Transverse colon (tissue), 4 donors: Measurements from ENCODE around the gene CDH11. TPM values are rescaled to one million over a fixed set of nuclear protein-coding genes. Genes with fewer than 3 reads are reported as not detected.

ENCODE experiments used
- DNase-seq: peaks from one replicate; pipeline ENCODE4 v3.0.0-alpha.2; 2019
- H3K27ac ChIP-seq, 4 donors: fragments of 200-600 bp; sonication (generic); 2 replicates each; pipeline ENCODE4 v1.5.1; 2016 to 2018; ENCODE audit warnings: inconsistent platforms in 4 of 4
- H3K27me3 ChIP-seq: fragments of 200-600 bp; sonication (generic); 2 replicates; pipeline ENCODE4 v1.5.1; 2017; ENCODE audit warnings: inconsistent platforms
- H3K36me3 ChIP-seq, 4 donors: fragments of 200-600 bp; sonication (generic); 2 replicates each; pipeline ENCODE4 v1.5.1; 2017 to 2019; ENCODE audit warnings: inconsistent platforms in 4 of 4
- H3K4me1 ChIP-seq, 4 donors: fragments of 200-600 bp; sonication (generic); 2 replicates each; pipeline ENCODE4 v1.5.1; 2017 to 2020; ENCODE audit warnings: inconsistent platforms in 4 of 4
- H3K4me3 ChIP-seq, 4 donors: fragments of 200-600 bp; sonication (generic); 1 replicate in 1 of 4; 2 replicates in 3 of 4; pipeline versions ENCODE4 v1.5.1 to v1.6.1; 2017 to 2019; ENCODE audit warnings: inconsistent platforms in 4 of 4
- H3K9me3 ChIP-seq, 2 donors: fragments of 200-600 bp; sonication (generic); 2 replicates each; pipeline ENCODE4 v1.5.1; 2017 to 2019; ENCODE audit warnings: inconsistent platforms in 2 of 2
- CTCF ChIP-seq, 5 experiments: fragments of 200-600 bp in 3 of 5; fragments of 450-650 bp in 2 of 5; sonication (generic) in 3 of 5; IDR thresholded peaks; 1 replicate in 2 of 5; 2 replicates in 3 of 5; pipeline ENCODE4 v1.5.1; 2016 to 2017; ENCODE audit warnings: antibody characterized with exemption in 5 of 5, inconsistent platforms in 3 of 5, mild to moderate bottlenecking in 2 of 5, moderate library complexity in 1 of 5
- EP300 ChIP-seq: sonication (generic); formaldehyde crosslinking; IDR thresholded peaks from one replicate; pipeline ENCODE4 v1.6.1; 2017; ENCODE audit warnings: antibody characterized with exemption, low read depth
- POLR2A ChIP-seq: fragments of 450-650 bp; IDR thresholded peaks from one replicate; pipeline ENCODE4 v1.6.1; 2016; ENCODE audit warnings: antibody characterized with exemption, mild to moderate bottlenecking, moderate library complexity
- POLR2AphosphoS5 ChIP-seq, 3 donors: sonication (generic); formaldehyde crosslinking; IDR thresholded peaks; one replicate each; pipeline ENCODE4 v1.6.1; 2016; ENCODE audit warnings: antibody characterized with exemption in 3 of 3
- WGBS, 2 donors: methylation state at CpG; one replicate each; pipeline ENCODE4 v1.1.5; 2018; ENCODE audit warnings: low coverage in 1 of 2; 5-methylcytosine and 5-hydroxymethylcytosine counted together
- in situ Hi-C, 4 donors: fragments of 200-750 bp; cut with MboI; loops; one replicate each; pipeline versions ENCODE4 v1.15.0 to v1.15.1; 2017; ENCODE audit warnings: low sequenced_read_pairs in 3 of 4, low pct_ligation_motif_present in 1 of 4, low pct_unique_long_range_greater_than_20kb in 1 of 4
- intact Hi-C: fragments of 100-400 bp; cut with DNase I; formaldehyde crosslinking; loops from one replicate; pipeline ENCODE4 v1.15.1; 2023; ENCODE audit warnings: low total_unique reads
- total RNA-seq, 4 donors: library from RNA; depleted of rRNA; stranded (reverse); fragments of >200 nt; gene quantifications; one replicate each; pipeline ENCODE4 v1.1.0, GENCODE V29; 2016

The CDH11 gene
- total RNA-seq, 4 donors from 2014 or later, result 8.2 to 141 (median 9.2) TPM

- DNase-seq, result no peak
- Histone ChIP-seq H3K9me3 (no peaks in the 10 kb centered on the region), H3K4me3 (no peak overlapping the region), H3K4me1 (no peaks in the 10 kb centered on the region), H3K27me3 (no peaks in the 10 kb centered on the region), H3K27ac (no peak overlapping the region), H3K36me3 (no peaks in the 10 kb centered on the region)
- no peak for TF ChIP-seq POLR2A
- no peak for TF ChIP-seq POLR2AphosphoS5 (IDR thresholded peaks at IDR 0.05)
- intact Hi-C loops (no loop called here), in situ Hi-C loops (no loop called here)
- WGBS, 2 donors, result 88 to 95% methylated on average over 2 of the region's 2 CpGs
Observed at GRCh38 chr16:65079549-65079948, 42.3 kb downstream of the CDH11 start.

DNA sequence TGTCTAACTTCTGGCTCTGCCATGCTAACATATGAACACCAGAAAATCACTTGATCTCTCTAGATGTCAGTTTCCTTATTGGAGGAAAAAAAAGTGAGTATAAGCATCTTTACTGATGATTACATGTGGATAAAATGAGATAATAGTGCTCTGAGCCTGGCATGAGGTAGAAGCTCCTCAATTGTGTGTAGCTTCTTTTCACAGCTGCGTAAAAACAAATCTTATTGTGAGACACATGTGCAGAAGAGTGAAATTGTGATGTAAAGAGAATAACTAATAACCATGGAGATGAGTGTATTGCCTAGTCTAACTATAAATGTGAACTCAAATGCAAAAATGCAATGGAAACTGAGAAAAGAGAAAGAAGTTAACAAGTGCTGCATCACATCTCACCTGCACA, 44.7 kb downstream of the CDH11 start:
- TF ChIP-seq POLR2A, result no peak
- TF ChIP-seq POLR2AphosphoS5 (IDR thresholded peaks at IDR 0.05), result no peak
- TF ChIP-seq EP300, result no peak
- no peak for TF ChIP-seq CTCF (IDR thresholded peaks at IDR 0.05)
- in situ Hi-C loops (no loop called here), intact Hi-C loops (no loop called here)
- Histone ChIP-seq H3K9me3 (no peaks in the 10 kb centered on the region), H3K36me3 (no peaks in the 10 kb centered on the region), H3K27me3 (no peaks in the 10 kb centered on the region), H3K4me1 (peaks cover 0 to 2% (median 0%) of the 10 kb centered on the region in 4 donors), H3K4me3 (no peak overlapping the region), H3K27ac (no peak overlapping the region)
- DNase-seq, result no peak
- WGBS, 2 donors, result 89 to 91% methylated on average over 1 of the region's 1 CpG

DNA sequence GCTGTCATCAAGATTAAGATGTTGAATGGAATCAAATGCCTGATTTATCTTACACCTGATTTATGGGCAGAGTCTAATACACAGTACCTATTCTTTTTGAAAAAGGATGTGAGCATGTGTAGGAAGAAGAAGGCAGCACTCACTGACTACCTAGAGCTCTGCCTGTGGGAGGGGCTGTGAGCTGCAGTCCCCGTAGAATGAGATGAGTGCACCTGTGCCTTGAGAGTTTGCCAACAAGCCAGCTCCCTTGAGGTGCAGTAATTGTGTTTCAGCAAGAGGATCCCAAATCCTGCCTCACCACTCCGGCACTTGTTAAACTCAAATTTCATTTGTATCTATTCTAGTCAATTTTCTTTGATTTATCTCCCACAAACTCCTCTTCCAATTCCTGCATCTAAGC, 46.0 kb downstream of the CDH11 start:
- Histone ChIP-seq H3K4me1 (peaks cover 0 to 13% (median 0%) of the 10 kb centered on the region in 4 donors), H3K36me3 (no peaks in the 10 kb centered on the region), H3K27ac (no peak overlapping the region), H3K9me3 (no peaks in the 10 kb centered on the region), H3K4me3 (no peak overlapping the region), H3K27me3 (no peaks in the 10 kb centered on the region)
- TF ChIP-seq POLR2AphosphoS5 (IDR thresholded peaks at IDR 0.05) (no peak), EP300 (no peak), CTCF (IDR thresholded peaks at IDR 0.05) (no peak), POLR2A (no peak)
- in situ Hi-C loops, result no loop called here
- WGBS, 2 donors, result 84 to 100% methylated on average over 1 to 2 of the region's 2 CpGs
- intact Hi-C loops, result no loop called here
- no peak for DNase-seq

DNA sequence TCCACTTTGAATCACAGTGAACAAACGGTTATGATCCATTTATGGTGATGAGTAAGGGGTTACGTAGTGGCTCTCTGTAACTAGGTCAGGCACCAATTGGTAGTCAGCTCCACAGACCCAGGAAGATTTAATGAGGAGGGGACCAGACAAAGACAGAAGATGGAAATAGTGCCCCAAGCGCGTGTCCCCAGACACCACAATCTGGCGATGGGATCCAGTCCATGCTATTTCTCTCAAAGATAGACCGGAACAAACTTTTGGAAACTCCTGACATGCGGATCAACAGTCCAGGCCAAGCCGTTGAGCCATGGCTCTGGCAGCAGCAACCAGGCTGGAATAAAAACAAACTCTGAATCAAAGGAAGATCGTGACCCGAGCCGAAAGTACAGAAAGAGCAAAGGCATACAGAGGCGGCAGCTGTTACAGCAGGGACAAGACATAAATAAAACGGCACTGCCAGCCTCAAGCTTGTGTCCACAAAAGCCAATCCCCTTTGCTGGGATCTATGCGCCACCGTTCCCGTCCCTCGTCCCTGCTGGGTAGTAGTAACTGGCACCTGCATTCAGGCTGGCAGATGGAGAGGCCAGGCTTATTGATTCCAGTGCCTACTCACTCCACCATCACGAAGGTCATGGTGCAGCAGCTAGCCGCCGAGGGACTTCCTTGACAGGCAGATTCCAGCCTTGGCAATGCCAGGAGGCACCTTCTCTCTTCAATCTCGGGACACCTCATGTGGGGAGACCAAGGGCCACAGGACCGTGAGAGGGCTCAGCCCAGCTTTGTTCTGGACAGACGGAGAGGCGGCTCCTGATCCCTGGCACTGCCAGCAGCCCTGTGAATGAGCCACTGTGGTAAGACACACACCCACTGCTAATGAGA, 50.2 kb downstream of the CDH11 start:
- TF ChIP-seq EP300 (no peak), POLR2AphosphoS5 (IDR thresholded peaks at IDR 0.05) (peak in 1 of 3 donors; percentile 43)
- 75 to 100% methylated on average over 4 to 24 of the region's 24 CpGs for WGBS, 2 donors
- H3K27ac ChIP-seq, result peak overlapping the region; percentile 69 to 81 (median 74)
- peaks cover 0 to 24% (median 0%) of the 10 kb centered on the region in 4 donors for H3K4me1 ChIP-seq
- intact Hi-C loops (no loop called here), in situ Hi-C loops (no loop called here)
- DNase-seq, result peak; percentile 12
- H3K9me3 ChIP-seq, result no peaks in the 10 kb centered on the region
- H3K4me3 ChIP-seq, result peak overlapping the region in 1 of 4 donors; percentile 16
- H3K27me3 ChIP-seq, result no peaks in the 10 kb centered on the region
- no peaks in the 10 kb centered on the region for H3K36me3 ChIP-seq

- peak; percentile 52 for DNase-seq
- in situ Hi-C loops, result no loop called here
- 50 to 62% methylated on average over 3 to 12 of the region's 12 CpGs for WGBS, 2 donors
- H3K27me3 ChIP-seq, result no peaks in the 10 kb centered on the region
- intact Hi-C loops, result no loop called here
- peaks cover 0 to 24% (median 0%) of the 10 kb centered on the region in 4 donors for H3K4me1 ChIP-seq
- H3K27ac ChIP-seq, result peak overlapping the region; percentile 69 to 81 (median 74)
- H3K9me3 ChIP-seq, result no peaks in the 10 kb centered on the region
- peak in 2 of 3 donors; percentile 67 for TF ChIP-seq POLR2AphosphoS5 (IDR thresholded peaks at IDR 0.05)
- TF ChIP-seq EP300, result no peak
- H3K4me3 ChIP-seq, result peak overlapping the region in 1 of 4 donors; percentile 16
- no peaks in the 10 kb centered on the region for H3K36me3 ChIP-seq
Observed at GRCh38 chr16:65070831-65071432, 50.9 kb downstream of the CDH11 start.
